22Rv1 (cell line): ENCODE measurements around the gene MRPS11.

Experiments
- H3K27ac ChIP-seq: fragments of 450-650 bp; 2 replicates; pipeline ENCODE4 v1.5.1; 2017
- CTCF ChIP-seq: fragments of 450-650 bp; IDR thresholded peaks from 2 replicates; pipeline ENCODE4 v1.5.1; 2017; ENCODE audit warnings: mild to moderate bottlenecking
- ZFX ChIP-seq: fragments of 450-650 bp; IDR thresholded peaks from 2 replicates; pipeline ENCODE4 v1.6.1; 2017; ENCODE audit warnings: antibody characterized with exemption, borderline replicate concordance

The MRPS11 gene

DNA sequence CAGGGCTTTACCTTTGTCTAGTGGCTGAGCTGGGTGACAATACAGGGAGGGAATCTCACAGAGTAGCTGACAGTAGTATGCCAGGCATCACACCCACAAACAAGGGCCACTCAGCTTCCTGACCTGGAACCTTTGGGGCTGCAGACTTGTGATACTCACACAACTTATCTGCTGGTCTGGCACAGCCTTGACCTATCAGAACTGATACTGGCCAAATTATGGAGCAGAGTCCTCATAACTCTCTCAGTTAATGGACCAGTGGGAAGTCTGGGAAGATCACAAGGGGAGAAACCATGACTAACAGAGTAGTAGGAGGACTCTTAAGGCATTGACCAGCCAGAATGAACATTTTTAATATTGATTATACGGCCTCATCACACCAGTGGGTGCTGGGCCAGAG lies 19.8 kb upstream of the MRPS11 start:
- TF ChIP-seq ZFX, result no peak
- TF ChIP-seq CTCF, result no peak
- no peak overlapping the region for H3K27ac ChIP-seq

- H3K27ac ChIP-seq, result no peak overlapping the region
- TF ChIP-seq CTCF (no peak), ZFX (no peak)
These were observed 18.5 kb upstream of the MRPS11 start for GRCh38 chr15:88448991-88449461.

GRCh38 chr15:88449581-88449980 lies 17.9 kb upstream of the MRPS11 start:
- H3K27ac ChIP-seq, result no peak overlapping the region
- TF ChIP-seq ZFX (no peak), CTCF (no peak)

DNA sequence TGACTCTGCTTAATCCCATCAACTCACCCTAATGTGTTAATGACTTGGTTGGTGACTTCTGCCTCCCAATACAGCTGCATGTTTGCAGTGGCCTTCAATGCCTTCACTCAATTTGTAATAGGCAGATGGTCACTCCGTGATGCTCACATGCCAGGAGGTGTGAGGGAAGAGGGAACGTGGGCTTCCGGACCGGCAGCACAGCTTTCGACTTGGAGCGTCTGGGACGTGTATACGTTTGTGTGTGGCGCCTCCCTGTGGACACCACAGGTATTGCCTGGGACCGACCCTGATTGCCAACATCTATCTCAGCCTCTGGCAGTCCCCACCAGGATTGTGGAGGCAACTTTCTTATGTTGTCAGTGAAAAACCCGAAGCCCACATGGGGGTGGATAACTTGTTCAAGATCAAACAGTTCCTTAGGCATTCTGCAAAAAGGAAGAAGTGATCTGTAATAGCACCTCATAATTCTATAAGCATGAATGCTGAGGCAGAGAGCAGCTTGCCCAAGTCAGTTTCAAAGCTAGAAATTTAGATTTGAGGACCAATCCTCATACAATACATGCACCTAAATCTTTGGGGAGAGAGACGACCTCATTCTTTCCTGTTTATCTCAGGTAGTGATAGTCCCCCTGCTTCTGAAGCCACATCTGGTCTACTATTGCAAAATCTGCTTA lies 17.2 kb upstream of the MRPS11 start:
- TF ChIP-seq ZFX, result no peak
- peak; percentile 82 for TF ChIP-seq CTCF
- no peak overlapping the region for H3K27ac ChIP-seq

- no peak overlapping the region for H3K27ac ChIP-seq
- TF ChIP-seq ZFX, result no peak
- TF ChIP-seq CTCF, result no peak
These were observed 13.9 kb upstream of the MRPS11 start for GRCh38 chr15:88453651-88454050.

GRCh38 chr15:88454236-88454635 lies 13.3 kb upstream of the MRPS11 start:
- no peak overlapping the region for H3K27ac ChIP-seq
- TF ChIP-seq ZFX, result no peak
- TF ChIP-seq CTCF, result no peak

- TF ChIP-seq CTCF (peak; percentile 88), ZFX (no peak)
- no peak overlapping the region for H3K27ac ChIP-seq
These were observed 12.4 kb upstream of the MRPS11 start for GRCh38 chr15:88454867-88455810.
